Activated naive CD8-positive, alpha-beta T cell treated with anti-CD3 and anti-CD28 coated beads, Interleukin-2, amount 50 U/mL, for 24 hours (primary cell): ENCODE results near the gene CREB3L1.
"Not testable (repeated sequence)": the region's sequence is repeated elsewhere in the genome, so short reads cannot be mapped to it uniquely, and the experiment has no call there.

Source experiments
- ATAC-seq: fragments of 150-1000 bp; cut with Tn5 transposase; one replicate; pipeline ENCODE4 v1.10.0; 2021
- DNase-seq: peaks from one replicate; pipeline ENCODE4 v3.0.0; 2021
- H3K27ac Mint-ChIP-seq: one replicate; pipeline ENCODE4 v1.8.0; 2021; ENCODE audit warnings: mild to moderate bottlenecking, mixed read lengths
- H3K27me3 Mint-ChIP-seq: one replicate; pipeline ENCODE4 v1.8.0; 2021; ENCODE audit warnings: mixed read lengths
- H3K36me3 Mint-ChIP-seq: one replicate; pipeline ENCODE4 v1.8.0; 2021; ENCODE audit warnings: low read depth, mixed read lengths
- H3K4me1 Mint-ChIP-seq: one replicate; pipeline ENCODE4 v1.8.0; 2021; ENCODE audit warnings: mixed read lengths
- H3K4me3 Mint-ChIP-seq: one replicate; pipeline ENCODE4 v1.8.0; 2021; ENCODE audit warnings: mild to moderate bottlenecking, moderate library complexity, mixed read lengths
- H3K9me3 Mint-ChIP-seq: one replicate; pipeline ENCODE4 v1.8.0; 2021; ENCODE audit warnings: mixed read lengths

CREB3L1 gene

GRCh38 chr11:46253258-46254132, 24.0 kb upstream of the CREB3L1 start:
- DNase-seq (no peak), ATAC-seq (no peak)
- Mint-ChIP-seq H3K4me3 (no peak overlapping the region), H3K27me3 (no peaks in the 10 kb centered on the region), H3K9me3 (no peaks in the 10 kb centered on the region), H3K4me1 (peaks cover 7% of the 10 kb centered on the region), H3K36me3 (no peaks in the 10 kb centered on the region), H3K27ac (no peak overlapping the region)

GRCh38 chr11:46254133-46254491, 23.4 kb upstream of the CREB3L1 start:
- H3K36me3 Mint-ChIP-seq = no peaks in the 10 kb centered on the region
- no peaks in the 10 kb centered on the region for H3K27me3 Mint-ChIP-seq
- H3K4me3 Mint-ChIP-seq = no peak overlapping the region
- H3K9me3 Mint-ChIP-seq = no peaks in the 10 kb centered on the region
- DNase-seq (no peak), ATAC-seq (no peak)
- peaks cover 1% of the 10 kb centered on the region for H3K4me1 Mint-ChIP-seq
- no peak overlapping the region for H3K27ac Mint-ChIP-seq

GRCh38 chr11:46256540-46257001, 20.9 kb upstream of the CREB3L1 start:
- no peak for DNase-seq
- Mint-ChIP-seq H3K27ac (no peak overlapping the region), H3K27me3 (no peaks in the 10 kb centered on the region), H3K4me1 (no peaks in the 10 kb centered on the region), H3K9me3 (no peaks in the 10 kb centered on the region), H3K36me3 (no peaks in the 10 kb centered on the region), H3K4me3 (no peak overlapping the region)
- ATAC-seq = no peak

- H3K36me3 Mint-ChIP-seq, H3K4me1 Mint-ChIP-seq, ATAC-seq, H3K27ac Mint-ChIP-seq, DNase-seq, H3K9me3 Mint-ChIP-seq, H3K27me3 Mint-ChIP-seq, H3K4me3 Mint-ChIP-seq: not testable (repeated sequence)
Measured at GRCh38 chr11:46259347-46259746, 18.1 kb upstream of the CREB3L1 start.

- no peaks in the 10 kb centered on the region for H3K36me3 Mint-ChIP-seq
- DNase-seq = no peak
- no peak overlapping the region for H3K4me3 Mint-ChIP-seq
- H3K4me1 Mint-ChIP-seq = no peaks in the 10 kb centered on the region
- ATAC-seq = peak; percentile 33
- H3K27ac Mint-ChIP-seq = no peak overlapping the region
- peaks cover 2% of the 10 kb centered on the region for H3K27me3 Mint-ChIP-seq
- no peaks in the 10 kb centered on the region for H3K9me3 Mint-ChIP-seq
Measured at GRCh38 chr11:46259971-46260560, 17.4 kb upstream of the CREB3L1 start.

- no peak for DNase-seq
- no peaks in the 10 kb centered on the region for H3K36me3 Mint-ChIP-seq
- H3K27me3 Mint-ChIP-seq = peaks cover 5% of the 10 kb centered on the region
- no peak overlapping the region for H3K4me3 Mint-ChIP-seq
- H3K4me1 Mint-ChIP-seq = no peaks in the 10 kb centered on the region
- H3K27ac Mint-ChIP-seq = no peak overlapping the region
- H3K9me3 Mint-ChIP-seq = no peaks in the 10 kb centered on the region
- no peak for ATAC-seq
Measured at GRCh38 chr11:46263120-46263519, 14.3 kb upstream of the CREB3L1 start.

- Mint-ChIP-seq H3K36me3 (no peaks in the 10 kb centered on the region), H3K27me3 (peaks cover 5% of the 10 kb centered on the region), H3K27ac (no peak overlapping the region), H3K4me1 (no peaks in the 10 kb centered on the region), H3K4me3 (no peak overlapping the region), H3K9me3 (no peaks in the 10 kb centered on the region)
- DNase-seq (no peak), ATAC-seq (no peak)
Measured at GRCh38 chr11:46264030-46264429, 13.4 kb upstream of the CREB3L1 start.

GRCh38 chr11:46264976-46265375, 12.5 kb upstream of the CREB3L1 start:
- Mint-ChIP-seq H3K27ac (no peak overlapping the region), H3K36me3 (no peaks in the 10 kb centered on the region), H3K27me3 (peaks cover 5% of the 10 kb centered on the region), H3K4me3 (no peak overlapping the region), H3K9me3 (no peaks in the 10 kb centered on the region), H3K4me1 (no peaks in the 10 kb centered on the region)
- DNase-seq (no peak), ATAC-seq (no peak)

- H3K27ac Mint-ChIP-seq = no peak overlapping the region
- H3K4me3 Mint-ChIP-seq = no peak overlapping the region
- H3K36me3 Mint-ChIP-seq = no peaks in the 10 kb centered on the region
- no peaks in the 10 kb centered on the region for H3K4me1 Mint-ChIP-seq
- H3K27me3 Mint-ChIP-seq = peaks cover 5% of the 10 kb centered on the region
- H3K9me3 Mint-ChIP-seq = no peaks in the 10 kb centered on the region
- ATAC-seq (no peak), DNase-seq (no peak)
Measured at GRCh38 chr11:46265764-46266163, 11.7 kb upstream of the CREB3L1 start.

- no peaks in the 10 kb centered on the region for H3K36me3 Mint-ChIP-seq
- H3K4me3 Mint-ChIP-seq = no peak overlapping the region
- ATAC-seq = no peak
- no peak for DNase-seq
- peaks cover 5% of the 10 kb centered on the region for H3K27me3 Mint-ChIP-seq
- H3K9me3 Mint-ChIP-seq = no peaks in the 10 kb centered on the region
- no peak overlapping the region for H3K27ac Mint-ChIP-seq
- H3K4me1 Mint-ChIP-seq = no peaks in the 10 kb centered on the region
Measured at GRCh38 chr11:46267930-46268329, 9.5 kb upstream of the CREB3L1 start.

- H3K9me3 Mint-ChIP-seq = no peaks in the 10 kb centered on the region
- no peak for ATAC-seq
- no peaks in the 10 kb centered on the region for H3K36me3 Mint-ChIP-seq
- no peak overlapping the region for H3K27ac Mint-ChIP-seq
- DNase-seq = no peak
- H3K27me3 Mint-ChIP-seq = peaks cover 2% of the 10 kb centered on the region
- H3K4me1 Mint-ChIP-seq = no peaks in the 10 kb centered on the region
- H3K4me3 Mint-ChIP-seq = no peak overlapping the region
Measured at GRCh38 chr11:46270684-46271083, 6.8 kb upstream of the CREB3L1 start.

GRCh38 chr11:46271407-46271806, 6.1 kb upstream of the CREB3L1 start:
- H3K27ac Mint-ChIP-seq = no peak overlapping the region
- DNase-seq (no peak), ATAC-seq (no peak)
- peaks cover 6% of the 10 kb centered on the region for H3K27me3 Mint-ChIP-seq
- H3K9me3 Mint-ChIP-seq = no peaks in the 10 kb centered on the region
- no peaks in the 10 kb centered on the region for H3K4me1 Mint-ChIP-seq
- H3K36me3 Mint-ChIP-seq = no peaks in the 10 kb centered on the region
- H3K4me3 Mint-ChIP-seq = no peak overlapping the region

- no peak for ATAC-seq
- no peaks in the 10 kb centered on the region for H3K36me3 Mint-ChIP-seq
- no peak overlapping the region for H3K27ac Mint-ChIP-seq
- no peaks in the 10 kb centered on the region for H3K4me1 Mint-ChIP-seq
- DNase-seq = no peak
- H3K27me3 Mint-ChIP-seq = peaks cover 12% of the 10 kb centered on the region
- no peak overlapping the region for H3K4me3 Mint-ChIP-seq
- no peaks in the 10 kb centered on the region for H3K9me3 Mint-ChIP-seq
Measured at GRCh38 chr11:46271875-46272815, 5.3 kb upstream of the CREB3L1 start.

GRCh38 chr11:46272816-46273427, 4.5 kb upstream of the CREB3L1 start:
- ATAC-seq = no peak
- peaks cover 3% of the 10 kb centered on the region for H3K4me1 Mint-ChIP-seq
- H3K9me3 Mint-ChIP-seq = no peaks in the 10 kb centered on the region
- H3K36me3 Mint-ChIP-seq = no peaks in the 10 kb centered on the region
- H3K27ac Mint-ChIP-seq = no peak overlapping the region
- H3K4me3 Mint-ChIP-seq = no peak overlapping the region
- H3K27me3 Mint-ChIP-seq = peaks cover 16% of the 10 kb centered on the region
- DNase-seq = no peak
